Dedifferentiated amniotic fluid mesenchymal stem cell (primary cell): Measurements from ENCODE around the gene NFIC.
"Not testable (repeated sequence)": the region's sequence is repeated elsewhere in the genome, so short reads cannot be mapped to it uniquely, and the experiment has no call there.

Experiments
- DNase-seq: peaks from one replicate; pipeline ENCODE4 v3.0.0-alpha.2; 2016; ENCODE audit errors: extremely low spot score

NFIC gene

DNA sequence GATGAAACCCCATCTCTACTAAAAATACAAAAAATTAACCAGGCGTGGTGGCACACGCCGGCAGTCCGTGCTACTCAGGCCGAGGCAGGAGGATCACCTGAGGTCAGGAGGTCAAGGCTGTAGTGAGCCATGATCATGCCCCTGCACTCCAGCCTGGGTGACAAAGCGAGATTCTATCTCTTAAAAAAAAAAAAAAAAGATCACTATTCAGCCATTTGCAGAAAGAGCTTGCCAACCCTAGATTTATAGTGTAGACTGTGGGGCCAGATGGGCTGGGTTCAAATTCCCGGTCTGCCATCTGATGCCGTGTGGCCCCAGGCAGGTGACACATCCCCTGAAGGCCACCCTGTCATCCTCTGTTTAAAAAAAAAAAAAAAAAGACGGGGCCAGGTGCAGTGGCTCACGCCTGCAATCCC is 85.1 kb downstream of the NFIC start:
- no peak for DNase-seq

DNA sequence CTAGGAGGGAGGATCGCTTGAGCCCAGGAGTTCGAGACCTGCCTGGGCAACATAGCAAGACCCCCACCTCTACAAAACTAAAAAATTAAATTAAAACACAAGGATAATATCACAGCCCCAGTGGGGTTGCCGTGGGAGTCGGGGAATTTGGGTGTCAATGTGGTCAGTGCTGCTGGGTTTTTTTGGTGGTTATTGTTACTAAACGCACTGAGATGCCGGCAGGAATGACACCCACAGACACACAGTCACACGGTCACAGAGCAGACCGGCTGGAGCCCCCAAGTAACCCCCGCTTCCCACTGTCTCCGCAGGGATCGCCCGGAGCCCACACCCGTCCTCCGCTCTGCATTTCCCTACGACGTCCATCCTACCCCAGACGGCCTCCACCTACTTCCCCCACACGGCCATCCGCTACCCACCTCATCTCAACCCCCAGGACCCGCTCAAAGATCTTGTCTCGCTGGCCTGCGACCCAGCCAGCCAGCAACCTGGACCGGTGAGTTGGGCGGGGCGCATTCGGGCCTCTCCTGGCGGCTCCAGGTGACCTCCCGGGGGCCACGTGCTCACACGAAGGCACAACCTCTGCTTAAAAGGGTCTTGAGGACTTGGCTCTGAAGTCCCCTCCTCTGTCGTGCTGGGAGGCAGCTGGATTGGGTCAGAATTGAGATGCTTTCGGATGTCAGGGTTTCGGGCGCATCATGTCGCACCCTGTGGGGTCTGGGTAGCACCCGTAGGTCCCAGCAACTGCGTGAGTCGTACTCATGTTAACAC is 86.0 kb downstream of the NFIC start:
- no peak for DNase-seq

DNA sequence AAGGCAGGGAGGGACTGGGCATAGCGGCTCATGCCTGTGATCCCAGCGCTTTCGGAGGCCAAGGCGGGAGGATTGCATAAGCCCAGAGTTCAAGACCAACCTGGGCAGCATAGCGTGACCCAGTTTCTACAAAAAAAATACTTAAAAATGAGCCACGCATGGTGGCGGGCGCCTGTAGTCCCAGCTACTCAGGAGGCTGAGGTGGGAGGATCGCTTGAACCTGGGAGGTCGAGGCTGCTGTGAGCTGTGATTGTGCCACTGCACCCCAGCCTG is 86.5 kb downstream of the NFIC start:
- DNase-seq: not testable (repeated sequence)

DNA sequence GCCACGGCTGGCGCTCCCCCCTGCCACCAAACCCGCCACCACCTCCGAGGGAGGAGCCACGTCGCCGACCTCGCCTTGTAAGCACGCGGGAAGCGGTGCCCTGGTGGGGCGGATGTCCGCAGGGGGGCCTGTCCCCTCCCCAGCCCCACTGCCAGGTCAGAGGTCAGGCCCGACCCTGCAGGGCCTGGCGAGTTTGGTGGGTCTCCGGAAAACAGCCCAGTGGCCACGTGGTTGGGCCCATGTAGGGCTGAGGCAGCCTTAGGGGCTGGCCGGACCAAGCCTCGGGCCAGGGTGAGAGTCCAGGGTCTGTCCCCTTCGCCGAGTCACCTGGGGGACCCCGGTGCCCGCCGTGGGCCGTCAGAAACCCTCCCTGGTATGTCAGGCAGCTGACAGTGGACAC is 87.5 kb downstream of the NFIC start:
- no peak for DNase-seq

DNA sequence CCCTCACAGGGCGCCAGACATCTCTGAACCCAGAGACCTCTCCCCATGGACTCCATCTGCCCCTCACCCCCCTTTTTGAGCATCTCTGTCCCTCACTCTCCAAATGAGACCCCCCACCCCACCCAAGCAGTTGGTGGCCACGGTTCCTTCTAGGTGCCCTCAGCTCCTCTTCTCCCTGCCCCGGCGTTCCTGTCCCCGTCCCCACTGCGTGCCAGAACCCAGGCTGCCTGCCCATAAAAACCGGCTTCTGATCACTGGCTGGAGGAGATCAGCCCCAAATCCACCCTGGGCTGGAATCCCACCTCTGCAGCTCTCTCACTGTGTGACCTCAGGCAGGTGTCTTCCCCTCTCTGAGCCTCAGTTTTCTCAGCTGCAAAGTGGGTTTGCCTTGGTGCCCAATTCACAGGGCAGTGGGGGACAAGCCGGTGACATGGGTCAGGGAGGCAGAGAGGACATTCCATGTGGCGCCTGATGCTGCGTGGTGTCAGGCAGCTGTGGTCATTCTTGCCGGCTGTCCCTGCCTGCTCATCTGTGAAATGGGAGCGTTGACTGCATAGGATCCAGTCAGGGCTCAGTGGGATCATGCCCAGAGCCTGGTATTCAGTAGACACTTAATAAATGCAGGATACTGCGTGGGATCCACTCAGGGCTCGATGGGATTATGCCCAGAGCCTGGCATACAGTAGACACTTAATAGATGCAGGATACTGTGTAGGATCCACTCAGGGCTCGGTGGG is 88.4 kb downstream of the NFIC start:
- no peak for DNase-seq

DNA sequence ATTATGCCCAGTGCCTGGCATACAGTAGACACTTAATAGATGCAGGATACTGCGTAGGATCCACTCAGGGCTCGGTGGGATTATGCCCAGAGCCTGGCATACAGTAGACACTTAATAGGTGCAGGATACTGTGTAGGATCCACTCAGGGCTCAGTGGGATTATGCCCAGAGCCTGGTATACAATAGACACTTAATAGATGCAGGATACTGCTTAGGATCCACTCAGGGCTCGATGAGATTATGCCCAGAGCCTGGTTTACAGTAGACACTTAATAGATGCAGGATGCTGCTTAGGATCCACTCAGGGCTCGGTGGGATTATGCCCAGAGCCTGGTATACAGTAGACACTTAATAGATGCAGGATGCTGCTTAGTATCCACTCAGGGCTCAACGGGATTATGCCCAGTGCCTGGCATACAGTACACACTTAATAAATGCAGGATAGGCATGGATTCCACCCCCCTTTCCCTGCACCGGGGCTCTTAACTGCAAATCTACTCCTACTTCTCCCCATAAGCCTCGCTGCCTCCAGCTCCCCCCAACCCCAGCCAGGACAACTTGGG is 89.1 kb downstream of the NFIC start:
- no peak for DNase-seq

DNA sequence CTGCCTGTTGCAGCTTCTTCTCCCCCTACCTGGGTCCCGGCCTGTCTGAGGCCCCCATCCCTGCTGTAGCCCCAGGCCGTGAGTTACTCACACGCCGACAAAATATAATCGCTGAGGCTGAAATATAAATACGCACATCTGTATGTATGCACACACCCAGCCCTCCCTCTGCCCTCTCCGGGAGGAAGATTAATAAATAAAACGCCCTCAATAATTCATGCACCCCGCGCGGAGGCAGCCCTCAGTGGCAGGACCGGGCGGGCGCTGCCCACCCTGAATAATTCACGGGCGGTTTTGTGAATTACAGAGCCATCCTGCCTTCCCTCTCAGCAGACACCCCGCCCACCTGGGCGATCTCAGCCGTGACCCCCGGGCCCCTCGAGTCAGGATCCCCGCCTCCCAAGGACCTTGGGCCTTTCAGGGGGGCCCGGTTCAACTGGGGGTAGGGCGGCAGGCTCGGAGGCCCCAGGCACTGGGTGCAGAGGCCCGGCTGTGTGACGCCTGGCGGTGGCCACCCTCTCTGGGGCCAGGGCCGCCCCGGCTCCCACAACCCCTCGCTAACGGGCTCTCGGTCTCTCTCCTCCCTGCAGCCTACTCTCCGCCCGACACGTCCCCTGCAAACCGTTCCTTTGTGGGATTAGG is 89.7 kb downstream of the NFIC start:
- DNase-seq: no peak

DNA sequence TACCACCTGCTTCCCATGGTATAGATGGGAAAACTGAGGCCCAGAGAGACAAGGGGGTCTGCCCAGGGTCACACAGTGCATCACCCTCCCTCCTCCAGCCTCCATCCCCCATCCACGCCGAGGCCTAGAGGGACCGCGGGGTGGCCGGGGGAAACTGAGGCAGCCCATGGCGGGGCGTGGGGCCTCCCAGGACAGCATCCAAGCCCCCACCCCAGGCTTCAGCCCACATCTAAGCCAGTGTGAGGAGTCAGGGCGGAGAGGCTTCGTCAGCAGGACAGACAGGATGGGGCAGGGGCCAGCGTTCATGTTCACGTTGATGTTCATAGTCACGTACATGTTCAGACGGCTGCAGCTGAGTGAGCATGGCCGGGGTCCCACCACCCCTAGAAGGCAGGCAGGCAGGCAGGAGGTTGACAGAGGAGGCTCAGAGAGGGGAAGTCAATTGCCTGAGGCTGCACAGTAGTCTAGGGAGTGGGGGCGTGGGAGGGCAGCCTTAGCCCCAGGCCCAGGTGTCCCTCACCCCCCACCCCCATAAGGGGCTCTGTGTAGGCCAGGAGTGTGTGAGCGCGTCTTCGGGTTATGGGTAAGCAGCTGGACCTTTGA is 90.6 kb downstream of the NFIC start:
- DNase-seq: no peak

DNA sequence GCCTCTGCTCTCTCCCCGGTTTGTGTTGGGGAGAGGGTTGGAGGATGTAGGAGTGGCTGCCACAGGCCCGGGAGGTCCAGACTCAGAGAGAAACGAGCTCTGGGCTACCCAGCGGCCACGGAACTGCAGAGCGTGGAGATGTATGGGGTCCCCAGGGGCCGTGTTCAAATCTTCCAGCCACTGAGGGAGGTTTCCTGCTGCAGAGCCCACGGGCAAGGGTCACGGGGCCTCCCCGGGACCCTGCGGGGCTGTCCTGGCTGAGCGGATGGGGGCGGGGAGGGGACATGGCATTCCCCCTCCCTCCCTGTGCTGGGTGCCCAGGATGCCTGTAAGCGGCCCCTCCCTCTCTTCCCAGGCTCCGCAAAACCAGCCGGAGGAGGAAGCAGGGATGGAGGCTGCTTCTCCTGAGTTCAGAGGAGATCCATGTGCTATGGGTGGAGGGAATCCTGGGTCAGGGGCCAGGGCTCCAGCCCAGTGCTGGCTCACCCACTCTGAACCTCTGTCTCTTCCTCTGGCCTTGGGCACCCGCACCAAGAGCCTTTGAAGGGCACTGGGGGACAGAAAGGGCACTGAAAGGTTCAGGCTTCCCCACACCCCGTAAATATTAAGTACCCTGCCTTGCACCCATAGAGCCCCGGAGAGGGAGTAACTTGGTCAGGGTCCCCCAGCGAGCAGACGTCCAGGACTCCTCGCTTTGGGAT is 91.3 kb downstream of the NFIC start:
- no peak for DNase-seq

DNA sequence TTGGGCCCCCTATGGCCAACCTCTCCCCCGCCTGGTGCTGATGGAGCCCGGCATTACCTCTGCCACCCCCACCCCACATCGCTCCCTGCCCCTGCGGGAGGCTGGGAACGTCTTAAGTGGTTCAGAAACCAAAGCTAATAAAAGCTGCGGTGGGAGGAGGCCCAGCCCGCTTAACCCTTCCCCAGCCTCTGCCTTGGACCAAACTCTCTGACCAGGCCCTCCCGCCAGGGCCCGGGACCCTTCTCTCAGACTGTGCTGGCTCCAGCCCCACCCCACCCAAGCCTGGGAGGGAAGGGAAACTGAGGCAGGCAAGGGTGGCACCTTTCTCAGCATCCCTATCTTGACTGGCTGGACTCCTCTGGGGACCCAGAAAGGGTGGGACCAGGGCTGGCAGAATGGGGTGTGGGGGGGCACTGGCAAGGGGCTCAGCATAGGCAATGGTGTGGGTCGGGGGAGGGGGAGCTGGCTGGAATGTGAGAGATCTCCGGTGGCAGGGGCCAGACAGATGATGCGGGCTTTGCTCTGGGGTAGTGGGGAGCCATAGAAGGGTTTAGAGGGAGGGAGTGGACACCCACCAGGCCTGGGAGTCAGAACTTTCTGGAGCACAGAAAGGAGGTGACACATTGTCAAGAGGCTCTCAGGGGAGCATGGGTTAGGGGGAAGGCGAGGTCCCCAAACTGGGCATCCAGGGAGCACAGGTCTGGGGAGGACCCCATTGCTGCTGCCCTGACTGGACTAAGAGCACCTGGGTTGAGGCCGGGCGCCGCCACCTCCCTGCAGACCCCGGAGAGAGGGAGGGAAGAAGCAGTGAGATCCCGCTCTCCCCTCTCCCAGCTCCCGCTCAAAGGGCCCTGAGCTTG is 92.1 kb downstream of the NFIC start:
- DNase-seq: no peak

DNA sequence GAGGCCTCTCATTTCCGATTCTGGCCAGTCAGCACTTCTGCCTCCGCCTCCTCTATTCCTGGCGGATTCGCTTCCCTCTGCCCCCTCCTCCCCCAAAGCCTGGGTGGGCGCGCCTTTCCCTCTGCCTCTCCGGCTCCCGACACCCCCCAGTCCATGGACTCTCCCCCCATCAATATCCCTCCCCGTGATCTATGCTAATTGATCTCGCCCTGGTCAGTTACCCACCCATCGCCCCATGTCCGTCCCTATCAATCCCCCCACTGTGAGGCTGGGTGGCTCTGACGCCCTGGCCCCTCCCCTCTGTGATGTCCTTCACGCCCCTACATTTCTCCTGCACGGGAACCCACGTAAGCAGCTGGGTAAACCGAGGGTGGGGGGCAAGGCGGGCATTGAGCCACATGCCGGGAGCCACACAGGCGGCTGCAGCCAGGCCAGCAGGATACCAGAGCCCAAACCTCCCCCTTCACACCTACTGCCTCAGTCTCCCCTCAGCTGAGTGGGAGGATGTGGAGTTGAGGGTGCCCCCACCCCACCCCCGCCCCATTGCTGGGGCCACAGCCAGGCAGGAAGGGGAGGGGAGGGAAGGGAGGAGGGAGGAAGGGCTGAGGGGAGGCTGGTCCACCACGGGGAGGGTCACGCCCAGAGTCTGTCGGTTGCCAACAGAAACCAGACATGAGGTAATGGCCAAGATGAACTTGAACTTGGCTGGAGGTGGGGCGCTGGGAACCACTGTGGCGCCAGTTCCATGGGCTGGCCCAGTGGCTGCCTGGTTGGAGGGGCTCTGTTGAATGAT is 92.9 kb downstream of the NFIC start:
- DNase-seq: peak; percentile 57

DNA sequence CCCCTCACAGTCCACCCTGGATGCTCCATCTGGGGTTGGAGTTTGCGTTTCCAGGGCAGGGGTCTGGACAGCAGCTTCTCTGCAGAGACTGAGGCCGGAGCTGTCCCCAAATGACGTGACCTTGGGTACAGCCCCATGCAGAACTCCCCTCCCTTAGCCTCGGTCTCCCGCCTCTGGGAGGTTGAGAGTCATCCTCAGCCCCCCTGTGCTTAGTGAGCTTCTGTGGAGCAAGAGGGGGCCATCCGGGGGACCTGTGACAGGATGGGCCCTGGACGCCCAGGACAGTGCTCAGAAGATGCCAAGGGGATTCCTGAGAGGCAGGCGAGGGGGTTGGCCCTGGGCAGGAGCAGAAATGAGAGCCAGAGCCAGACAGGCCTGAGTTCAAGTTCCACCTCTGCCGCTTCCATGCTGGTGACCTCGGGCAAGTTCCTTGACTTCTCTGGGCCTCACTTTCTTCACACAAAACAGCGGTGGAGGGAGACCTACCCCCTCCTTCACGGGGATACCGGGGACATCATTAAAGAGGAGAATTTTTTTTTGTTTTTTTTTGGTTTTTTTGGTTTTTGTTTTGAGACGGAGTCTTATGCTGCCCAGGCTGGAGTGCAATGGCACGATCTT is 93.7 kb downstream of the NFIC start:
- no peak for DNase-seq

DNA sequence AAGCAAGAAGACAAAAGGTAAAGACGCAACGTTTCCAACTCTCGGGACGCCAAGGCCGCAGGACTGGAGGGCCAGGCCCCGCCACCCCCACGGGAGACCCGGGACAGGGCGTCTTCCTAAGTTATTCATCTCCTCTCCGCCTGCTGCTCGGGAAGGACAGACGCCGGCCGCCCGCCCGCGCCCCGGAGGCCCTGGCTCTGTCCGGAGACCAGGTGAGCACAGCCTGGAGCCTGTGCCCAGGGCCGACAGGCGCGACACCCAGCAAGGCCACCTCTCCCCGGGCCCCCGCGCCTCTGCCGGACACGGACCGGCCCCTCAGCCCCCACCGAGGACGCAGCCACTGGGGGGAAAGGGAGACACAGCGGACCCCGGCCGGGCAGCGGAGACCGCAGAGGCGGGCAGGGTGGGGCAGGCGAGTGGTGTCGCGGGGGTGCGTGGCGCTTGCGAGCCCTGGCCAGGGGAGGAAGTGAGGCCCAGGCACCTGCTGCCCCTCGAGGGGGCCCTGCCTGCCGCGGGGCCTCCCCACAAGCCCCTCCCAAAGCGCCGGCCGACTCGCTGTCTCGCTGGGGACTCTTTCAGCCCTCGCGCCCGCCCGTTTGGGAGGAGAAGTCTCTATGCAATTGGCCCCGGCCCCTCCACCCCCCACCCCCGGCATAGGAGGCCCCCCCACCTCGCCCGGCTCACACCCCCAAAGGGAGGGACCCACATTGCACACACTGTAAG is 96.8 kb downstream of the NFIC start:
- no peak for DNase-seq

DNA sequence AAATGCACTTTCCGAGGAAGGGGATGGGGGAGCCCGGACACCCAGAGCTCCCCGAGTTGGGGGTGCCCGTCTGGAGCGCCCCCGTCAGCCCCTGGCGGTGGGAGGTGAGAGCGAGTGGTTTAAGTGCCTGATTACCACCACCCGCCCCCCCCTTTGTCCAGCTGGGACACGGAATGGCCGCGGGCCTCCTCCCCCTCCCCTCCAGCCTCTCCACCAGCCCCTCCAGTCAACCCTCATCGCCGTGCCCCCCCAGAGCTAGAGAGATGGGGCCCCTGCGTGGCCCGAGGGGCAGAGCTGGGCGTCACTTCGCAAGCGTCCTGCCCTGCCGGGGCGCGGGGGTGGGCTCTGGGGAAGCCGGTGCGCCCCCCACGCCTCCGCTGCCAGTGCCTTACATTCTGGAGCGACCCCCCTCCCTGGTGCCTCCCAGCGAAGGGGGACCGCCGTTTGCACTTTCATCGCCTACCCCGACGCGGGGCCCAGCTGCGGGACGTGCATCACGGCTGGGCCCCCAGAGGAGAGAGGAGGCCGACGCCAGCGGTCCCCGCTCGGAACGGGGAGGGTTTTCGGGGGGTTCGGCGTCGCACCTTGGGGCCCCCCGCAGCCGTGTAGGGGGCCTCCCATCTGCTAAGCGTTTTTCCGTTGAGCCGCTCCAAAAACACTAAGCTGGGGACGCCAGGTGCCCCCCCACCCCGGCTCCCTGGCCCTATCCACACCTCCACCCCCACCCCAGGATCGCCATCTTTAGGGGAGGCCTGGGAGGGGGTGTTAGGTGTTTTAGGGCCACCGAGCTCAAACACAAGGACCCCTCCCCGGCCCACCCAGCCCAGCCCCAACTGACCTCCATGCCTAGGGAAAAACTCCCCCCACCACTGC is 97.6 kb downstream of the NFIC start:
- DNase-seq: no peak

DNA sequence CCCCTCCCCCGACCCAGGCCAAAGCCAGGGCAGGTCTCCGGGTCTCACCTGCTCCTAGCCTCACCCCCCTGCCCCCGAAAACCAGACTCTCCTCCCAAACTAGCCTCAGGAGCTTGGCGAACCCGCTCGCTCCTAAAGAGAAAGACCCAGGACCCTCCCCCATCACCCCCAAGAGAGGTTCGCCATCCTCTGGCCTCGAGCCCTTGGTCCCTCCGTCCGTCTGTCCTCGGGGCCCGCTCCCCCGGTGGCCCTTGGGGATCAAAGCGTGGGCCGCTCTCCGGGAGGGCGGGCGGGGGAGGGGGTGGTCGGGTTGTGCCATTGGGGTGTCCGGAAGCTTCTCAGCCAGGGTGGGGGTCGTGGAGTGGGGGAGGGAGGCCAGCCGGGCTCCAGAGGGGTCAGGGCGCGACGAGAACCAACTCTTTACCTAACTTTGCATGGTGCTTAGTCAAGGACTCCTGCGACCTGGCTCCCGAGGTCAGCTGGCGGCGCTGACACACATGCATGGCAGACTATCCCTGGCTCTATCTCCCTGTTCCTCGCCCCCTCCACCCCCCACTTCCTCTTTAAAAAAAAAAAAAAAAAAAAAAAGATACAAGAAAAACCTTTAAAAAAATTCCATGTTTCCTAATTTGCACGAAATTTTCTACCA is 98.3 kb downstream of the NFIC start:
- DNase-seq: no peak

DNA sequence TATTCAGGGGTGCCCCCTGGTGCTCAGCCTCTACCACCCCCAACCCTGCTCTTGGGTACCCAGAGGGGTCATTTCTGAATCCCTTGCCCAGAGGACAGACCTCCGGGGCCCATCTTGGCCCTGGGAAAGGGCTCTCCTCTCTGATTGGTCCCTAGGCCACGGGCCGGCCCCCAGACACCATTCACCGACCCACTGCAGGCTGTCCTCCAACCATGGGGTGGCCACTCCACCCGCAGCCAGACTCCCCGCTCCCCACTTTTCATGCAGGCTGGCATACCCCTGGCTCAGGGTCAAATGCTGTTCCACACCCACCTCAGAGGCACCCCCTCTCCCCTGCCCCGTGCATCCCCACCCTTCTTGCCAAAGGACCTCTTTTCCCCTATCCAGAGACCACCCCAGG is 99.2 kb downstream of the NFIC start:
- DNase-seq: no peak

DNA sequence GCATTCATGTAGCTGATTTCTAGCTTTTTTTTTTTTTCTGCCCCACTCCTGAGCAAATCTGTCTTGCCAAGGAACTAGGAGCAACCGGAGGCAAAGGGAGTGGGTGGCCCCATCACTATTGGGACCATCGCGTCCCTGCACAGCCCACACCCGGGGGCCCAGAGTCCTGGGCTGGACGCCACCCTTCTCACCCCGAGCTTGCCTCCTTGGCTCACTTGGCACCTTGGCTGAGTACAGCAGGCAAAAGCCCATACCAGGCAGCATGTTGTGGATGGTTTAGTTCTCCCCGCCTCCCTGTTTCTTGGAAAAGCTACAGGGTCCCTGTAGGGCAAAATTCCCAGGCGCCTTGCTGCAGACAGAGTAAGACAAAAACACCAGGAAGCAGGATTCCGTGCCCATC is 100.3 kb downstream of the NFIC start:
- no peak for DNase-seq
